Spleen (tissue), 7 donors: Measurements from ENCODE around the gene BARHL1.

Experiments used
- CTCF ChIP-seq, 11 experiments: fragments of 200-600 bp in 7 of 11; fragments of 450-650 bp in 4 of 11; sonication (generic) in 4 of 11; IDR thresholded peaks in 8 of 11; conservative IDR thresholded peaks in 3 of 11; 1 replicate in 7 of 11; 2 replicates in 4 of 11; pipeline versions ENCODE4 v1.4.0 to v1.8.0; 2016 to 2021; ENCODE audit warnings: antibody characterized with exemption in 11 of 11, inconsistent platforms in 4 of 11, mild to moderate bottlenecking in 1 of 11
- POLR2A ChIP-seq, 3 donors: fragments of 450-650 bp; IDR thresholded peaks; one replicate each; pipeline ENCODE4 v1.5.1; 2017; ENCODE audit warnings: antibody characterized with exemption in 3 of 3, mild to moderate bottlenecking in 1 of 3
- donor health status: DM: no; HTN: no; CAD: no; lungs with moderate emphysema.
- donor health status: DM: no; HTN: no; CAD: no.
- donor health status: DM: no; HTN: no; CAD: no.

- TF ChIP-seq CTCF (IDR thresholded peaks at IDR 0.05 in 8 of 11, conservative IDR thresholded peaks at IDR 0.05 in 3 of 11) (no peak), POLR2A (IDR thresholded peaks at IDR 0.05) (no peak)
These were observed 26.9 kb upstream of the BARHL1 start for GRCh38 chr9:132555528-132555927.
